ENCODE measurements around the gene PCA3. TPM values are rescaled to one million over a fixed set of nuclear protein-coding genes. Genes with fewer than 3 reads are reported as not detected.

The PCA3 gene
- total RNA-seq, 4 donors from 2014 or later, result 0.27 TPM; not detected in 3

DNA sequence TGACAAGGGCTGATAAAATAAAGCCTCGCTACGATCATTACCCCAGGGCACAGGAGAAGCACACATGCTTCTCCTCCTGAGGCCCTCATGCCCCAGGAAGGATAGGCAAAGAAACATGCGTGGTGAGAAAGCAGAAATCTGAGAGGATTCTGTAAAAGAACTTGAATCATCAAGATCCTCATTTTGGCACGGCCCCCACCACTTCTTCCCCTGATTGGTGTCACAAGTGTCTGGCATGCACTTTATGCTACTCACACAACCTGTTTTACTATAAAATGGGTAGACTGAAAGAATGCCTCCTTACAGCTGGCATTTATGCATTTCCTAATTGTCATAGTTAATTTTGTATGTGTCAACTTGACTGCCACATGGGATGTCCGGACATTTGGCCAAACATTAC lies 32.1 kb downstream of the PCA3 start:
- in situ Hi-C loops (cut with MboI; ENCODE audit: low pct_ligation_motif_present in 1 of 4, low pct_unique_long_range_greater_than_20kb in 1 of 4, low sequenced_read_pairs in 3 of 4), result no loop called here
- TF ChIP-seq EP300 (IDR thresholded peaks at IDR 0.05; ENCODE audit: low read depth) (no peak), POLR2A (IDR thresholded peaks at IDR 0.05) (no peak), POLR2AphosphoS5 (IDR thresholded peaks at IDR 0.05) (no peak)
- TF ChIP-seq, protein P1, sequence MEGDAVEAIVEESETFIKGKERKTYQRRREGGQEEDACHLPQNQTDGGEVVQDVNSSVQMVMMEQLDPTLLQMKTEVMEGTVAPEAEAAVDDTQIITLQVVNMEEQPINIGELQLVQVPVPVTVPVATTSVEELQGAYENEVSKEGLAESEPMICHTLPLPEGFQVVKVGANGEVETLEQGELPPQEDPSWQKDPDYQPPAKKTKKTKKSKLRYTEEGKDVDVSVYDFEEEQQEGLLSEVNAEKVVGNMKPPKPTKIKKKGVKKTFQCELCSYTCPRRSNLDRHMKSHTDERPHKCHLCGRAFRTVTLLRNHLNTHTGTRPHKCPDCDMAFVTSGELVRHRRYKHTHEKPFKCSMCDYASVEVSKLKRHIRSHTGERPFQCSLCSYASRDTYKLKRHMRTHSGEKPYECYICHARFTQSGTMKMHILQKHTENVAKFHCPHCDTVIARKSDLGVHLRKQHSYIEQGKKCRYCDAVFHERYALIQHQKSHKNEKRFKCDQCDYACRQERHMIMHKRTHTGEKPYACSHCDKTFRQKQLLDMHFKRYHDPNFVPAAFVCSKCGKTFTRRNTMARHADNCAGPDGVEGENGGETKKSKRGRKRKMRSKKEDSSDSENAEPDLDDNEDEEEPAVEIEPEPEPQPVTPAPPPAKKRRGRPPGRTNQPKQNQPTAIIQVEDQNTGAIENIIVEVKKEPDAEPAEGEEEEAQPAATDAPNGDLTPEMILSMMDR (IDR thresholded peaks at IDR 0.05), result no peak
- 51 to 76% methylated on average over 3 to 5 of the region's 5 CpGs for WGBS, 2 donors (ENCODE audit: low coverage in 1 of 2)

GRCh38 chr9:76798527-76798926 lies 34.3 kb downstream of the PCA3 start:
- Histone ChIP-seq H3K27me3 (peaks cover 3% of the 10 kb centered on the region), H3K4me3 (no peak overlapping the region), H3K36me3 (no peaks in the 10 kb centered on the region), H3K9me3 (no peaks in the 10 kb centered on the region), H3K27ac (no peak overlapping the region), H3K4me1 (peaks cover 0 to 16% (median 9%) of the 10 kb centered on the region in 4 donors)
- no peak for DNase-seq
- 59 to 84% methylated on average over 2 of the region's 2 CpGs for WGBS, 2 donors (ENCODE audit: low coverage in 1 of 2)
- TF ChIP-seq, protein P1 (IDR thresholded peaks at IDR 0.05), result no peak
- TF ChIP-seq POLR2A (IDR thresholded peaks at IDR 0.05) (no peak), POLR2AphosphoS5 (IDR thresholded peaks at IDR 0.05) (no peak)
- in situ Hi-C loops (cut with MboI; ENCODE audit: low pct_ligation_motif_present in 1 of 4, low pct_unique_long_range_greater_than_20kb in 1 of 4, low sequenced_read_pairs in 3 of 4), result no loop called here
- intact Hi-C loops (cut with DNase I; ENCODE audit: low total_unique reads), result no loop called here

More for the DNA sequence above, 32.1 kb downstream of the PCA3 start:
- Histone ChIP-seq H3K27ac (no peak overlapping the region), H3K27me3 (no peaks in the 10 kb centered on the region), H3K4me3 (no peak overlapping the region), H3K9me3 (no peaks in the 10 kb centered on the region), H3K36me3 (no peaks in the 10 kb centered on the region), H3K4me1 (peaks cover 0 to 18% (median 9%) of the 10 kb centered on the region in 4 donors)
- no peak for DNase-seq
- intact Hi-C loops (cut with DNase I; ENCODE audit: low total_unique reads), result no loop called here

DNA sequence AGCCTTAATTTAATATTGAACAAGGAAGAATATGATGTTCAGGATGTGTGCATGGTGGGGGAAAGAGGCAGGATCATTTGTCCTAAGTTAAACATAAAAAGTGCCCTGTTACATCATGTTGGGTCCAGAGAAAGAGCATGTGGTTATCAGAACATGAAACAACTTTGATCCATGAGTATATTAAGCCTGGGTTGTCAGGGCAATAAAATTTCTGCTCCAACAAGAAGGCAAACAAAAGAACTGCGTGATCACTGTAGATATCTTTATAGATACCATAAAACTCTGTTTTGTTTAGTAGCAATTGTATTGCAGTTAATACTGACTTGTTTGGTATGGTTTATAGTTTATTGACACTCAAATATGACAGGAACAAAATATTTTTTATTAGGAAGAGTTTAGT lies 35.2 kb downstream of the PCA3 start:
- no peak overlapping the region for H3K27ac ChIP-seq
- H3K36me3 ChIP-seq, result no peaks in the 10 kb centered on the region
- no peak for DNase-seq
- H3K4me1 ChIP-seq, result peaks cover 0 to 16% (median 8%) of the 10 kb centered on the region in 4 donors
- intact Hi-C loops (cut with DNase I; ENCODE audit: low total_unique reads), result no loop called here
- peaks cover 7% of the 10 kb centered on the region for H3K27me3 ChIP-seq
- in situ Hi-C loops (cut with MboI; ENCODE audit: low pct_ligation_motif_present in 1 of 4, low pct_unique_long_range_greater_than_20kb in 1 of 4, low sequenced_read_pairs in 3 of 4), result no loop called here
- no peaks in the 10 kb centered on the region for H3K9me3 ChIP-seq
- no peak overlapping the region for H3K4me3 ChIP-seq
- TF ChIP-seq, protein P1 (IDR thresholded peaks at IDR 0.05), result no peak
- no peak for TF ChIP-seq POLR2AphosphoS5 (IDR thresholded peaks at IDR 0.05)
- TF ChIP-seq EP300 (IDR thresholded peaks at IDR 0.05; ENCODE audit: low read depth), result no peak
- TF ChIP-seq POLR2A (IDR thresholded peaks at IDR 0.05), result no peak
- WGBS, 2 donors (ENCODE audit: low coverage in 1 of 2), result 31 to 36% methylated on average over 1 of the region's 1 CpG

GRCh38 chr9:76800901-76801300 lies 36.7 kb downstream of the PCA3 start:
- H3K27ac ChIP-seq, result no peak overlapping the region
- in situ Hi-C loops (cut with MboI; ENCODE audit: low pct_ligation_motif_present in 1 of 4, low pct_unique_long_range_greater_than_20kb in 1 of 4, low sequenced_read_pairs in 3 of 4) (loop anchor here in 2 of 4 donors (10.0 kb wide), 2 partner anchors 194 to 204 kb away; no protein-coding TSS in a partner anchor), intact Hi-C loops (cut with DNase I; ENCODE audit: low total_unique reads) (no loop called here)
- no peak for DNase-seq
- H3K36me3 ChIP-seq, result no peaks in the 10 kb centered on the region
- no peak overlapping the region for H3K4me3 ChIP-seq
- H3K9me3 ChIP-seq, result no peaks in the 10 kb centered on the region
- 69 to 75% methylated on average over 1 of the region's 1 CpG for WGBS, 2 donors (ENCODE audit: low coverage in 1 of 2)
- H3K27me3 ChIP-seq, result peaks cover 7% of the 10 kb centered on the region
- peaks cover 0 to 16% (median 8%) of the 10 kb centered on the region in 4 donors for H3K4me1 ChIP-seq
- TF ChIP-seq POLR2AphosphoS5 (IDR thresholded peaks at IDR 0.05) (no peak), POLR2A (IDR thresholded peaks at IDR 0.05) (no peak), EP300 (IDR thresholded peaks at IDR 0.05; ENCODE audit: low read depth) (no peak)
- TF ChIP-seq, protein P1 (IDR thresholded peaks at IDR 0.05), result no peak

Measured in transverse colon (tissue), 4 donors.